ENCODE results near the gene CELA2B. TPM values are rescaled to one million over a fixed set of nuclear protein-coding genes. Genes with fewer than 3 reads are reported as not detected.

The CELA2B gene
- total RNA-seq, 2 donors from 2014 or later, result not detected

DNA sequence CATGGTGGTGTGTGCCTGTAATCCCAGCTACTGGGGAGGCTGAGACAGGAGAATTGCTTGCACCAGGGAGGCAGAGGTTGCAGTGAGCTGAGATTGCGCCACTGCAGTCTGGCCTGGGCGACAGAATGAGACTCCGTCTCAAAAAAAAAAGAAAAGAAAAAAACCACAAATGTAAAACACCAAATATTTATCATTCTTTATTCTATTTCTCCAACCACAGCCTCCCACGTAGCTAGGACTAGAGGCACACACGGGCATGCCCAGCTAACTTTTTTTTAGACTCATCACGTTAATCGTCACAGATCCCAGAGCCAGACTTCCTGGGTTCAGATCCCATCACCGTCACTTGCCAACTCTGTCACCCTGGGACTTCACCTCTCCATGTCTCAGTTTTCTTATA is 64.3 kb downstream of the CELA2B start:
- Histone ChIP-seq H3K9me3 (ENCODE audit: control insufficient read depth, low read length) (no peaks in the 10 kb centered on the region), H3K4me1 (ENCODE audit: control insufficient read depth, insufficient read depth, low read length) (no peaks in the 10 kb centered on the region), H3K4me3 (ENCODE audit: low read length) (no peak overlapping the region), H3K9ac (ENCODE audit: extremely low read depth, low read length, poor library complexity, severe bottlenecking) (no peak overlapping the region), H3K27ac (ENCODE audit: low read depth, low read length) (no peak overlapping the region), H3K27me3 (ENCODE audit: control insufficient read depth, insufficient read depth, low read length, poor library complexity, severe bottlenecking) (no peaks in the 10 kb centered on the region), H3K36me3 (ENCODE audit: control insufficient read depth, insufficient read depth, low read length) (peaks cover 83% of the 10 kb centered on the region)
- WGBS, 2 experiments (ENCODE audit: insufficient coverage in 1 of 2, insufficient read length in 1 of 2), result 98 to 100% methylated on average over 2 to 8 of the region's 8 CpGs
- Mint-ChIP-seq H3K36me3 (ENCODE audit: low read depth) (peaks cover 70% of the 10 kb centered on the region), H3K9me3 (no peaks in the 10 kb centered on the region), H3K27ac (no peak overlapping the region), H3K4me3 (no peak overlapping the region), H3K27me3 (ENCODE audit: insufficient read depth) (no peaks in the 10 kb centered on the region), H3K4me1 (no peaks in the 10 kb centered on the region)
- TF ChIP-seq, protein P1, sequence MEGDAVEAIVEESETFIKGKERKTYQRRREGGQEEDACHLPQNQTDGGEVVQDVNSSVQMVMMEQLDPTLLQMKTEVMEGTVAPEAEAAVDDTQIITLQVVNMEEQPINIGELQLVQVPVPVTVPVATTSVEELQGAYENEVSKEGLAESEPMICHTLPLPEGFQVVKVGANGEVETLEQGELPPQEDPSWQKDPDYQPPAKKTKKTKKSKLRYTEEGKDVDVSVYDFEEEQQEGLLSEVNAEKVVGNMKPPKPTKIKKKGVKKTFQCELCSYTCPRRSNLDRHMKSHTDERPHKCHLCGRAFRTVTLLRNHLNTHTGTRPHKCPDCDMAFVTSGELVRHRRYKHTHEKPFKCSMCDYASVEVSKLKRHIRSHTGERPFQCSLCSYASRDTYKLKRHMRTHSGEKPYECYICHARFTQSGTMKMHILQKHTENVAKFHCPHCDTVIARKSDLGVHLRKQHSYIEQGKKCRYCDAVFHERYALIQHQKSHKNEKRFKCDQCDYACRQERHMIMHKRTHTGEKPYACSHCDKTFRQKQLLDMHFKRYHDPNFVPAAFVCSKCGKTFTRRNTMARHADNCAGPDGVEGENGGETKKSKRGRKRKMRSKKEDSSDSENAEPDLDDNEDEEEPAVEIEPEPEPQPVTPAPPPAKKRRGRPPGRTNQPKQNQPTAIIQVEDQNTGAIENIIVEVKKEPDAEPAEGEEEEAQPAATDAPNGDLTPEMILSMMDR (conservative IDR thresholded peaks at IDR 0.05), result no peak
- no peak for DNase-seq

Other genes with a start within 250 kb of the CELA2B start
- 1 to 10 TPM; 2.9 to 3.6 TPM for gene FHAD1, start 228.9 kb upstream of the CELA2B start, total RNA-seq
- gene EFHD2, start 66.2 kb upstream of the CELA2B start, total RNA-seq, result 10 to 100 TPM; 36.7 to 47.6 TPM
- gene CTRC, start 37.7 kb upstream of the CELA2B start, total RNA-seq, result not detected
- not detected for gene CELA2A, start 19.4 kb upstream of the CELA2B start, total RNA-seq
- gene CASP9, start 48.1 kb downstream of the CELA2B start, total RNA-seq, result 10 to 100 TPM; 15.5 to 16.1 TPM
- 10 to 100 TPM; 23.1 to 31.6 TPM for gene DNAJC16, start 50.7 kb downstream of the CELA2B start, total RNA-seq
- 1 to 10 TPM; 3.8 to 4.4 TPM for gene AGMAT, start 108.9 kb downstream of the CELA2B start, total RNA-seq
- 10 to 100 TPM; 36.0 to 37.6 TPM for gene DDI2, start 141.4 kb downstream of the CELA2B start, total RNA-seq
- gene PLEKHM2, start 208.2 kb downstream of the CELA2B start, total RNA-seq, result 10 to 100 TPM; 46.9 to 50.4 TPM

Measured in endodermal cell (in vitro differentiated cells).